ENCODE results near the gene STK38L. TPM values are rescaled to one million over a fixed set of nuclear protein-coding genes. Genes with fewer than 3 reads are reported as not detected.

Gene STK38L
- total and polyA plus RNA-seq, 10 of the 15 experiments (the other 5 are each of a cell fraction or from before 2014, with no cell fraction given): 43.0 to 154 (median 115) TPM

GRCh38 chr12:27337376-27337775 is 93.3 kb downstream of the STK38L start (continued):
- TF ChIP-seq, protein P1, sequence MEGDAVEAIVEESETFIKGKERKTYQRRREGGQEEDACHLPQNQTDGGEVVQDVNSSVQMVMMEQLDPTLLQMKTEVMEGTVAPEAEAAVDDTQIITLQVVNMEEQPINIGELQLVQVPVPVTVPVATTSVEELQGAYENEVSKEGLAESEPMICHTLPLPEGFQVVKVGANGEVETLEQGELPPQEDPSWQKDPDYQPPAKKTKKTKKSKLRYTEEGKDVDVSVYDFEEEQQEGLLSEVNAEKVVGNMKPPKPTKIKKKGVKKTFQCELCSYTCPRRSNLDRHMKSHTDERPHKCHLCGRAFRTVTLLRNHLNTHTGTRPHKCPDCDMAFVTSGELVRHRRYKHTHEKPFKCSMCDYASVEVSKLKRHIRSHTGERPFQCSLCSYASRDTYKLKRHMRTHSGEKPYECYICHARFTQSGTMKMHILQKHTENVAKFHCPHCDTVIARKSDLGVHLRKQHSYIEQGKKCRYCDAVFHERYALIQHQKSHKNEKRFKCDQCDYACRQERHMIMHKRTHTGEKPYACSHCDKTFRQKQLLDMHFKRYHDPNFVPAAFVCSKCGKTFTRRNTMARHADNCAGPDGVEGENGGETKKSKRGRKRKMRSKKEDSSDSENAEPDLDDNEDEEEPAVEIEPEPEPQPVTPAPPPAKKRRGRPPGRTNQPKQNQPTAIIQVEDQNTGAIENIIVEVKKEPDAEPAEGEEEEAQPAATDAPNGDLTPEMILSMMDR (IDR thresholded peaks at IDR 0.05 in 2 of 3, conservative IDR thresholded peaks at IDR 0.05 in 1 of 3; ENCODE audit: control insufficient read depth in 2 of 3, extremely low read depth in 1 of 3, insufficient read depth in 1 of 3, low read depth in 3 of 3, low read length in 3 of 3): no peak
- TF ChIP-seq, protein P2, sequence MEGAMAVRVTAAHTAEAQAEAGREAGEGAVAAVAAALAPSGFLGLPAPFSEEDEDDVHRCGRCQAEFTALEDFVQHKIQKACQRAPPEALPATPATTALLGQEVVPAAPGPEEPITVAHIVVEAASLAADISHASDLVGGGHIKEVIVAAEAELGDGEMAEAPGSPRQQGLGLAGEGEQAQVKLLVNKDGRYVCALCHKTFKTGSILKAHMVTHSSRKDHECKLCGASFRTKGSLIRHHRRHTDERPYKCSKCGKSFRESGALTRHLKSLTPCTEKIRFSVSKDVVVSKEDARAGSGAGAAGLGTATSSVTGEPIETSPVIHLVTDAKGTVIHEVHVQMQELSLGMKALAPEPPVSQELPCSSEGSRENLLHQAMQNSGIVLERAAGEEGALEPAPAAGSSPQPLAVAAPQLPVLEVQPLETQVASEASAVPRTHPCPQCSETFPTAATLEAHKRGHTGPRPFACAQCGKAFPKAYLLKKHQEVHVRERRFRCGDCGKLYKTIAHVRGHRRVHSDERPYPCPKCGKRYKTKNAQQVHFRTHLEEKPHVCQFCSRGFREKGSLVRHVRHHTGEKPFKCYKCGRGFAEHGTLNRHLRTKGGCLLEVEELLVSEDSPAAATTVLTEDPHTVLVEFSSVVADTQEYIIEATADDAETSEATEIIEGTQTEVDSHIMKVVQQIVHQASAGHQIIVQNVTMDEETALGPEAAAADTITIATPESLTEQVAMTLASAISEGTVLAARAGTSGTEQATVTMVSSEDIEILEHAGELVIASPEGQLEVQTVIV (IDR thresholded peaks at IDR 0.05; ENCODE audit: borderline replicate concordance, partially characterized antibody): no peak
- TF ChIP-seq PBX3 (IDR thresholded peaks at IDR 0.05; ENCODE audit: insufficient replicate concordance, low read depth, low read length): no peak
- peak; percentile 49 for TF ChIP-seq IKZF1 (conservative IDR thresholded peaks at IDR 0.05)
- peak; percentile 60; the same call in 1 of the 2 replicates for TF ChIP-seq NFYB (IDR thresholded peaks at IDR 0.05; ENCODE audit: insufficient read depth, low read depth, low read length)
- no peak for TF ChIP-seq MTA2 (IDR thresholded peaks at IDR 0.05; ENCODE audit: low read depth)
- no peak for TF ChIP-seq MEF2A (IDR thresholded peaks at IDR 0.05; ENCODE audit: insufficient read depth, low read depth, low read length)
- no peak for TF ChIP-seq RFX5 (IDR thresholded peaks at IDR 0.05; ENCODE audit: low read depth, low read length)
- no peak for TF ChIP-seq ZNF207 (IDR thresholded peaks at IDR 0.05; ENCODE audit: borderline replicate concordance)
- no peak for TF ChIP-seq SRF (IDR thresholded peaks at IDR 0.05; ENCODE audit: low read depth in 2 of 2, low read length in 2 of 2)
- TF ChIP-seq, protein P3, sequence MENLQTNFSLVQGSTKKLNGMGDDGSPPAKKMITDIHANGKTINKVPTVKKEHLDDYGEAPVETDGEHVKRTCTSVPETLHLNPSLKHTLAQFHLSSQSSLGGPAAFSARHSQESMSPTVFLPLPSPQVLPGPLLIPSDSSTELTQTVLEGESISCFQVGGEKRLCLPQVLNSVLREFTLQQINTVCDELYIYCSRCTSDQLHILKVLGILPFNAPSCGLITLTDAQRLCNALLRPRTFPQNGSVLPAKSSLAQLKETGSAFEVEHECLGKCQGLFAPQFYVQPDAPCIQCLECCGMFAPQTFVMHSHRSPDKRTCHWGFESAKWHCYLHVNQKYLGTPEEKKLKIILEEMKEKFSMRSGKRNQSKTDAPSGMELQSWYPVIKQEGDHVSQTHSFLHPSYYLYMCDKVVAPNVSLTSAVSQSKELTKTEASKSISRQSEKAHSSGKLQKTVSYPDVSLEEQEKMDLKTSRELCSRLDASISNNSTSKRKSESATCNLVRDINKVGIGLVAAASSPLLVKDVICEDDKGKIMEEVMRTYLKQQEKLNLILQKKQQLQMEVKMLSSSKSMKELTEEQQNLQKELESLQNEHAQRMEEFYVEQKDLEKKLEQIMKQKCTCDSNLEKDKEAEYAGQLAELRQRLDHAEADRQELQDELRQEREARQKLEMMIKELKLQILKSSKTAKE (IDR thresholded peaks at IDR 0.05; ENCODE audit: low read depth, poor library complexity, severe bottlenecking): no peak
- no peak for TF ChIP-seq NR2C2 (IDR thresholded peaks at IDR 0.05; ENCODE audit: borderline replicate concordance, control insufficient read depth, insufficient read length, low read depth)
- no peak for TF ChIP-seq BACH1 (IDR thresholded peaks at IDR 0.05; ENCODE audit: borderline replicate concordance)
- no peak for TF ChIP-seq YBX1 (IDR thresholded peaks at IDR 0.05)
- no peak for TF ChIP-seq RELA (IDR thresholded peaks at IDR 0.05; ENCODE audit: borderline replicate concordance, partially characterized antibody)
- no peak for TF ChIP-seq USF2 (IDR thresholded peaks at IDR 0.05; ENCODE audit: borderline replicate concordance, low read depth, low read length)
- TF ChIP-seq IRF5 (IDR thresholded peaks at IDR 0.05; ENCODE audit: borderline replicate concordance): no peak
- no peak for TF ChIP-seq BCL11A (IDR thresholded peaks at IDR 0.05; ENCODE audit: low read depth, low read length)
- no peak for TF ChIP-seq CBFB (IDR thresholded peaks at IDR 0.05; ENCODE audit: low read depth)
- no peak for TF ChIP-seq CHD2 (IDR thresholded peaks at IDR 0.05; ENCODE audit: borderline replicate concordance, low read depth, low read length)

Measured in GM12878 (cell line).